ENCODE data around the gene HCN2. TPM values are rescaled to one million over a fixed set of nuclear protein-coding genes. Genes with fewer than 3 reads are reported as not detected.
A peak's percentile ranks its signal among the peaks of the same experiment; 100 is the strongest.

HCN2 gene
- total RNA-seq, 2 experiments from 2014 or later, result 2.1 TPM

DNA sequence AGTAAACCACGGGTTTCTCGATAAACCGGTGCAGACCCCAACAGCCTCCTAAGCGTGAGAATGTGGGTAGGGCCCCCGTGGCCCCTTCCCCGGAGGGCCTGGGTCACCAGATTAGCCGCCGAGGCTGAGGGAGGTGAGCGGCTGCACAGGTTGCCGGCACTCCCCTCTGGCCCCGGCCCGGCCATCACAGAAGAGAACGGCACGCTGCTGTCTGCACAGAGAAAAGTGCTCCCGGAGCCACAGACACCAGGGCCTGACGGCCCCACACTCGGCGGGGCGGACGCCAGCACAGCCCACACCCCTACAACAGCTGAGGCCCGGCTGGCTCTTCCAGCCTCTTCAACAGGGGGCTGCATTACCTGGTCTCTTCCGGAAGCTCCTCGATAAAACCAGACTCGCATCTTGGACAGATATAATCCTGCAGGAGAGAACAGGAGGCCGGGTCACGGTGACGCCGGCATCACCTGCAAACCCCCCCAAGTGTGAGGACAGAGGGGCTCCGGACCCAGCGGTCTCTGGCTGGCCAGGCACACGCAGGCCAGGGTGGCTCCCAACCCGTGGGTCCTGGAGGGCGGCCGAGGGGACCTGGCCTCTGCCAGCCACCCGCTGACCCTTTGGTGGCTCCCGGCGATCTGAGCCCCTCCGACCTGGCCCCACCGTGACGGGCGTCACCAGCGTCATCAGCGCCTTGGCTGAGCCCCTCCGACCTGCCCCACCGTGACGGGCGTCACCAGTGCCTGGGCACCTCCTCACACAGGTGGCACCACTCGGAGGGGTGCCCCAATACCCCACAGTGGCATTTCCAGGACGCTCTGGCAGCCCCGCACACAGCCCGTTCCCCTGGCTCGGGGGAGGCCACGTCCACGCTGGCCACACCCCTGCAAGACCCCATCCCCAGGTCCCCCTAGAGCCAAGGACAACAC lies 63.0 kb downstream of the HCN2 start:
- no peaks in the 10 kb centered on the region for H3K27me3 ChIP-seq (ENCODE audit: control insufficient read depth in 1 of 2, insufficient read depth in 2 of 2, low read length in 2 of 2)
- H3K27ac ChIP-seq (ENCODE audit: low read depth in 1 of 2, low read length in 2 of 2), result no peak overlapping the region
- intact Hi-C loops (cut with DNase I, micrococcal nuclease), result no loop called here
- H3K4me1 Mint-ChIP-seq (ENCODE audit: low read depth), result peaks cover 24% of the 10 kb centered on the region
- no peak overlapping the region for H3K4me3 ChIP-seq (ENCODE audit: low read length)
- no peak overlapping the region for H3K4me3 Mint-ChIP-seq
- ATAC-seq (ENCODE audit: poor library complexity) (no peak), DNase-seq (no peak)
- H3K36me3 Mint-ChIP-seq (ENCODE audit: low read depth), result peaks cover 38% of the 10 kb centered on the region
- H3K27me3 Mint-ChIP-seq, result no peaks in the 10 kb centered on the region
- no peak overlapping the region for H3K27ac Mint-ChIP-seq
- no peaks in the 10 kb centered on the region for H3K9me3 Mint-ChIP-seq
- H3K36me3 ChIP-seq (ENCODE audit: insufficient read depth, low read length), result peaks cover 76% of the 10 kb centered on the region
- H3K9me3 ChIP-seq (ENCODE audit: control insufficient read depth in 1 of 2, insufficient read depth in 1 of 2, low read length in 2 of 2), result no peaks in the 10 kb centered on the region
- ChIA-PET CTCF (no interaction called here), POLR2A (interaction anchor here (0.9 kb wide), 1 partner anchor 9 kb away, joined by 4 read pairs; no protein-coding TSS in a partner anchor)
- H3K4me1 ChIP-seq (ENCODE audit: insufficient read depth, low read length), result peaks cover 52% of the 10 kb centered on the region
- TF ChIP-seq, protein P1, sequence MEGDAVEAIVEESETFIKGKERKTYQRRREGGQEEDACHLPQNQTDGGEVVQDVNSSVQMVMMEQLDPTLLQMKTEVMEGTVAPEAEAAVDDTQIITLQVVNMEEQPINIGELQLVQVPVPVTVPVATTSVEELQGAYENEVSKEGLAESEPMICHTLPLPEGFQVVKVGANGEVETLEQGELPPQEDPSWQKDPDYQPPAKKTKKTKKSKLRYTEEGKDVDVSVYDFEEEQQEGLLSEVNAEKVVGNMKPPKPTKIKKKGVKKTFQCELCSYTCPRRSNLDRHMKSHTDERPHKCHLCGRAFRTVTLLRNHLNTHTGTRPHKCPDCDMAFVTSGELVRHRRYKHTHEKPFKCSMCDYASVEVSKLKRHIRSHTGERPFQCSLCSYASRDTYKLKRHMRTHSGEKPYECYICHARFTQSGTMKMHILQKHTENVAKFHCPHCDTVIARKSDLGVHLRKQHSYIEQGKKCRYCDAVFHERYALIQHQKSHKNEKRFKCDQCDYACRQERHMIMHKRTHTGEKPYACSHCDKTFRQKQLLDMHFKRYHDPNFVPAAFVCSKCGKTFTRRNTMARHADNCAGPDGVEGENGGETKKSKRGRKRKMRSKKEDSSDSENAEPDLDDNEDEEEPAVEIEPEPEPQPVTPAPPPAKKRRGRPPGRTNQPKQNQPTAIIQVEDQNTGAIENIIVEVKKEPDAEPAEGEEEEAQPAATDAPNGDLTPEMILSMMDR (IDR thresholded peaks at IDR 0.05), result no peak

DNA sequence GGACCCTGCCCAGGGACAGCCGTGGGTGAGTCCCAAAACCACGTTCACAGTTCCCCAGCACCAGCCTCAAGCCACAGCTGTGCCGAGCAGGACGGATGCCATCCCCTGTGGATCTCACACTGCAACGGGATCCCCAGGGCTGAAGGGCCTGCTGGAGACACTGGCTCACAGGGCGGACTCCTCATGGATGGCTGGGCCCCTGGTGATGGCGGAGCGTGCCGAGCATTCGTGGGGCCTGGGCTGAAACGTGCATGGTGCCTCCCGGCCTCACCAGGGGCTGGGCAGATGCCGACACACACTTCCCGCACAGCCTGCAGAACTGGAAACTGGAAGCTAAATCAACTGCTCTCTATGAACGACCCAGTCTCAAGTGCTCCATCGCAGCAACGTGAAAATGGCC lies 63.7 kb downstream of the HCN2 start:
- H3K4me1 Mint-ChIP-seq (ENCODE audit: low read depth), result peaks cover 25% of the 10 kb centered on the region
- H3K27ac Mint-ChIP-seq, result no peak overlapping the region
- H3K9me3 Mint-ChIP-seq, result no peaks in the 10 kb centered on the region
- Histone ChIP-seq H3K9me3 (ENCODE audit: control insufficient read depth in 1 of 2, insufficient read depth in 1 of 2, low read length in 2 of 2) (no peaks in the 10 kb centered on the region), H3K27me3 (ENCODE audit: control insufficient read depth in 1 of 2, insufficient read depth in 2 of 2, low read length in 2 of 2) (no peaks in the 10 kb centered on the region), H3K4me3 (ENCODE audit: low read length) (no peak overlapping the region), H3K36me3 (ENCODE audit: insufficient read depth, low read length) (peaks cover 77% of the 10 kb centered on the region), H3K4me1 (ENCODE audit: insufficient read depth, low read length) (peaks cover 59% of the 10 kb centered on the region), H3K27ac (ENCODE audit: low read depth in 1 of 2, low read length in 2 of 2) (no peak overlapping the region)
- ChIA-PET CTCF (no interaction called here), POLR2A (no interaction called here)
- intact Hi-C loops (cut with DNase I, micrococcal nuclease), result no loop called here
- no peaks in the 10 kb centered on the region for H3K27me3 Mint-ChIP-seq
- TF ChIP-seq, protein P1 (IDR thresholded peaks at IDR 0.05), result no peak
- peaks cover 37% of the 10 kb centered on the region for H3K36me3 Mint-ChIP-seq (ENCODE audit: low read depth)
- ATAC-seq (ENCODE audit: poor library complexity), result no peak
- no peak overlapping the region for H3K4me3 Mint-ChIP-seq
- no peak for DNase-seq

DNA sequence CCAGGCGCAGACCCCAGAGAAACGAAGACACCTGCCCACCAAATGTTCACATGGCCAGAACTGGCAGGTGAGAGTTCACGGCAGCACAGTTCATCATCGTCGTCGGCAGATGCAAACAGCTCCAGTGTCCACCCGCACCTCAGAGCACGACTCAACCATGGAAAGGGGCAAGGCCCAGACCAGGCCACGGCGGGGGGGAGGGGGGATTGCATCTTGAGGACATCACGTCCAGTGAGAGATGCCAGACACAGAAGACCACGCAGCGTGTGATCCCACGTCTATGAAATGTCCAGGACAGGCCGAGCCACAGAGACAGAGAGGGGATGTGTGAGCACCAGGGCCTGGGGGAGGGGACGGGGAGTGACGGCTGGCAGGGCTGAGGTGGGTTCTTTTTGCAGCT lies 66.0 kb downstream of the HCN2 start:
- ATAC-seq (ENCODE audit: poor library complexity), result no peak
- Mint-ChIP-seq H3K4me3 (peak overlapping the region; percentile 61), H3K4me1 (ENCODE audit: low read depth) (peaks cover 43% of the 10 kb centered on the region), H3K36me3 (ENCODE audit: low read depth) (peaks cover 44% of the 10 kb centered on the region), H3K9me3 (no peaks in the 10 kb centered on the region), H3K27me3 (no peaks in the 10 kb centered on the region), H3K27ac (peak overlapping the region; percentile 84)
- ChIA-PET POLR2A (interaction anchor here (0.9 to 2.5 kb wide), 2 partner anchors 8 to 45 kb away, joined by 3 to 5 read pairs; no protein-coding TSS in a partner anchor), CTCF (no interaction called here)
- Histone ChIP-seq H3K9me3 (ENCODE audit: control insufficient read depth in 1 of 2, insufficient read depth in 1 of 2, low read length in 2 of 2) (no peaks in the 10 kb centered on the region), H3K27ac (ENCODE audit: low read depth in 1 of 2, low read length in 2 of 2) (no peak overlapping the region), H3K36me3 (ENCODE audit: insufficient read depth, low read length) (peaks cover 68% of the 10 kb centered on the region), H3K4me1 (ENCODE audit: insufficient read depth, low read length) (peaks cover 82% of the 10 kb centered on the region), H3K4me3 (ENCODE audit: low read length) (no peak overlapping the region), H3K27me3 (ENCODE audit: control insufficient read depth in 1 of 2, insufficient read depth in 2 of 2, low read length in 2 of 2) (no peaks in the 10 kb centered on the region)
- TF ChIP-seq, protein P1 (IDR thresholded peaks at IDR 0.05), result no peak
- intact Hi-C loops (cut with DNase I, micrococcal nuclease), result no loop called here
- peak in 2 of 14 experiments; percentile 5 to 26 for DNase-seq

Measured in CD4-positive, alpha-beta T cell (primary cell).